ENCODE results near the gene IL25. TPM values are rescaled to one million over a fixed set of nuclear protein-coding genes. Genes with fewer than 3 reads are reported as not detected.
A peak's percentile ranks its signal among the peaks of the same experiment; 100 is the strongest.
"Not testable (repeated sequence)": the region's sequence is repeated elsewhere in the genome, so short reads cannot be mapped to it uniquely, and the experiment has no call there.

Gene IL25
- total RNA-seq, result not detected

- no peak for ATAC-seq (replicated peaks in 1 of 2)
- H3K4me3 Mint-ChIP-seq, result no peak within 1 kb of the TSS
- H3K27me3 Mint-ChIP-seq (ENCODE audit: low read depth), result peaks cover 13% of the 10 kb centered on the region
- no peak within 1 kb of the TSS for H3K27ac Mint-ChIP-seq
- no peaks in the 10 kb centered on the region for H3K4me1 Mint-ChIP-seq (ENCODE audit: low read depth)
- no peaks in the 10 kb centered on the region for H3K9me3 Mint-ChIP-seq
- H3K36me3 Mint-ChIP-seq (ENCODE audit: insufficient read depth in 2 of 2), result no peaks in the 10 kb centered on the region
- DNase-seq, result no peak
Measured at GRCh38 chr14:23372509-23372908, at the start of gene IL25. Gene IL25, plus strand, starts transcription at chr14:23372809.

GRCh38 chr14:23323838-23324454 is 48.7 kb upstream of the IL25 start:
- Mint-ChIP-seq H3K27me3 (ENCODE audit: low read depth) (no peaks in the 10 kb centered on the region), H3K36me3 (ENCODE audit: insufficient read depth in 2 of 2) (peaks cover 12 to 14% of the 10 kb centered on the region in 2 donors), H3K9me3 (peaks cover 0 to 2% of the 10 kb centered on the region in 2 donors), H3K4me1 (ENCODE audit: low read depth) (peaks cover 34% of the 10 kb centered on the region), H3K4me3 (no peak overlapping the region), H3K27ac (no peak overlapping the region)
- DNase-seq, result no peak
- no peak for ATAC-seq (replicated peaks in 1 of 2)

GRCh38 chr14:23324455-23324846 is 48.2 kb upstream of the IL25 start:
- no peak for ATAC-seq (replicated peaks in 1 of 2)
- peaks cover 0 to 2% of the 10 kb centered on the region in 2 donors for H3K9me3 Mint-ChIP-seq
- no peak for DNase-seq
- H3K36me3 Mint-ChIP-seq (ENCODE audit: insufficient read depth in 2 of 2), result peaks cover 12 to 14% of the 10 kb centered on the region in 2 donors
- H3K4me3 Mint-ChIP-seq, result no peak overlapping the region
- H3K4me1 Mint-ChIP-seq (ENCODE audit: low read depth), result peaks cover 33% of the 10 kb centered on the region
- no peak overlapping the region for H3K27ac Mint-ChIP-seq
- no peaks in the 10 kb centered on the region for H3K27me3 Mint-ChIP-seq (ENCODE audit: low read depth)

GRCh38 chr14:23324993-23325392 is 47.6 kb upstream of the IL25 start:
- no peaks in the 10 kb centered on the region for H3K9me3 Mint-ChIP-seq
- H3K36me3 Mint-ChIP-seq (ENCODE audit: insufficient read depth in 2 of 2), result peaks cover 12 to 14% of the 10 kb centered on the region in 2 donors
- no peaks in the 10 kb centered on the region for H3K27me3 Mint-ChIP-seq (ENCODE audit: low read depth)
- ATAC-seq (replicated peaks in 1 of 2) (no peak), DNase-seq (no peak)
- H3K4me3 Mint-ChIP-seq, result no peak overlapping the region
- H3K4me1 Mint-ChIP-seq (ENCODE audit: low read depth), result peaks cover 28% of the 10 kb centered on the region
- no peak overlapping the region for H3K27ac Mint-ChIP-seq

GRCh38 chr14:23325746-23326145 is 46.9 kb upstream of the IL25 start:
- not testable (repeated sequence) for H3K9me3 Mint-ChIP-seq; H3K27me3 Mint-ChIP-seq (ENCODE audit: low read depth); DNase-seq; H3K4me3 Mint-ChIP-seq; ATAC-seq (replicated peaks in 1 of 2); H3K27ac Mint-ChIP-seq
- H3K36me3 Mint-ChIP-seq (ENCODE audit: insufficient read depth in 2 of 2), result peaks cover 9 to 14% of the 10 kb centered on the region in 2 donors
- H3K4me1 Mint-ChIP-seq (ENCODE audit: low read depth), result peaks cover 22% of the 10 kb centered on the region

GRCh38 chr14:23326491-23327332 is 45.9 kb upstream of the IL25 start:
- DNase-seq, result no peak
- Mint-ChIP-seq H3K4me3 (no peak overlapping the region), H3K27me3 (ENCODE audit: low read depth) (no peaks in the 10 kb centered on the region), H3K4me1 (ENCODE audit: low read depth) (peaks cover 22% of the 10 kb centered on the region), H3K36me3 (ENCODE audit: insufficient read depth in 2 of 2) (peaks cover 9 to 14% of the 10 kb centered on the region in 2 donors), H3K9me3 (no peaks in the 10 kb centered on the region), H3K27ac (no peak overlapping the region)
- ATAC-seq (replicated peaks in 1 of 2), result no peak

- Mint-ChIP-seq H3K27ac (no peak overlapping the region), H3K27me3 (ENCODE audit: low read depth) (no peaks in the 10 kb centered on the region), H3K9me3 (no peaks in the 10 kb centered on the region), H3K36me3 (ENCODE audit: insufficient read depth in 2 of 2) (peaks cover 4% of the 10 kb centered on the region in 2 donors), H3K4me1 (ENCODE audit: low read depth) (peaks cover 13% of the 10 kb centered on the region), H3K4me3 (no peak overlapping the region)
- peak; percentile 75 to 82 for ATAC-seq (replicated peaks in 1 of 2)
- DNase-seq, result peak; percentile 66 to 70
Measured at GRCh38 chr14:23327947-23328744, 44.5 kb upstream of the IL25 start.

GRCh38 chr14:23335623-23336022 is 37.0 kb upstream of the IL25 start:
- H3K27me3 Mint-ChIP-seq (ENCODE audit: low read depth), result no peaks in the 10 kb centered on the region
- ATAC-seq (replicated peaks in 1 of 2), result no peak

GRCh38 chr14:23339506-23340268 is 32.9 kb upstream of the IL25 start:
- H3K9me3 Mint-ChIP-seq, result peaks cover 3% of the 10 kb centered on the region in 2 donors
- H3K27me3 Mint-ChIP-seq (ENCODE audit: low read depth), result no peaks in the 10 kb centered on the region
- ATAC-seq (replicated peaks in 1 of 2) (no peak), DNase-seq (no peak)
- H3K4me3 Mint-ChIP-seq, result no peak overlapping the region
- H3K4me1 Mint-ChIP-seq (ENCODE audit: low read depth), result no peaks in the 10 kb centered on the region
- no peak overlapping the region for H3K27ac Mint-ChIP-seq
- H3K36me3 Mint-ChIP-seq (ENCODE audit: insufficient read depth in 2 of 2), result peaks cover 1 to 3% of the 10 kb centered on the region in 2 donors

More at GRCh38 chr14:23335623-23336022, 37.0 kb upstream of the IL25 start:
- no peak overlapping the region for H3K27ac Mint-ChIP-seq
- H3K4me3 Mint-ChIP-seq, result no peak overlapping the region
- DNase-seq, result no peak
- H3K9me3 Mint-ChIP-seq, result peaks cover 3% of the 10 kb centered on the region in 2 donors
- peaks cover 1 to 3% of the 10 kb centered on the region in 2 donors for H3K36me3 Mint-ChIP-seq (ENCODE audit: insufficient read depth in 2 of 2)
- no peaks in the 10 kb centered on the region for H3K4me1 Mint-ChIP-seq (ENCODE audit: low read depth)

GRCh38 chr14:23344481-23344880 is 28.1 kb upstream of the IL25 start:
- Mint-ChIP-seq H3K9me3 (no peaks in the 10 kb centered on the region), H3K4me3 (no peak overlapping the region), H3K36me3 (ENCODE audit: insufficient read depth in 2 of 2) (no peaks in the 10 kb centered on the region), H3K27me3 (ENCODE audit: low read depth) (no peaks in the 10 kb centered on the region), H3K27ac (no peak overlapping the region), H3K4me1 (ENCODE audit: low read depth) (no peaks in the 10 kb centered on the region)
- DNase-seq (no peak), ATAC-seq (replicated peaks in 1 of 2) (no peak)

GRCh38 chr14:23345987-23346692 is 26.5 kb upstream of the IL25 start:
- Mint-ChIP-seq H3K4me3 (no peak overlapping the region), H3K9me3 (peaks cover 0 to 3% of the 10 kb centered on the region in 2 donors), H3K27me3 (ENCODE audit: low read depth) (peaks cover 7% of the 10 kb centered on the region), H3K36me3 (ENCODE audit: insufficient read depth in 2 of 2) (no peaks in the 10 kb centered on the region), H3K4me1 (ENCODE audit: low read depth) (no peaks in the 10 kb centered on the region), H3K27ac (no peak overlapping the region)
- ATAC-seq (replicated peaks in 1 of 2), result no peak
- DNase-seq, result no peak
